HepG2 (cell line): ENCODE data around the gene EFNA2. TPM values are rescaled to one million over a fixed set of nuclear protein-coding genes. Genes with fewer than 3 reads are reported as not detected.
A peak's percentile ranks its signal among the peaks of the same experiment; 100 is the strongest.

Experiments used
- ATAC-seq: fragments of 200-7000 bp; cut with Tn5 transposase; 3 replicates; pipeline ENCODE4 v1.9.1; 2020; ENCODE audit warnings: mild to moderate bottlenecking, moderate library complexity
- BruUV-seq: library from RNA; stranded (reverse); fragments of 400-500 nt; replicated peaks from 2 replicates; lab custom pipeline; 2021; lab: Mats Ljungman, UMichigan
- CTCF ChIA-PET: fragments of 300-600 bp; formaldehyde crosslinking; extraction: SDS; loops from one replicate; lab custom pipeline; 2021; ENCODE audit warnings: low total read pairs, inconsistent platforms, low intra/inter-chr PET ratio; lab: Yijun Ruan, JAX
- POLR2A ChIA-PET: fragments of 350-600 bp; sonication (Branson Sonifier 250); formaldehyde crosslinking; loops from one replicate; lab custom pipeline; 2020; ENCODE audit warnings: antibody characterized with exemption, inconsistent platforms; lab: Yijun Ruan, JAX
- DNase-seq: peaks from one replicate; pipeline ENCODE4 v3.0.0-alpha.2; 2015; ENCODE audit warnings: low spot score
- FAIRE-seq: peaks from 3 replicates; lab custom pipeline; 2011; peaks lifted over from hg19 to GRCh38; lab: Jason Lieb, UNC
- H2AFZ ChIP-seq: one replicate; pipeline ENCODE4 v1.6.1; 2011; ENCODE audit warnings: low read length, inconsistent platforms
- H3K27ac ChIP-seq: fragments of 300-600 bp; 3 replicates; pipeline ENCODE4 v1.8.0; 2011; ENCODE audit warnings: mixed run types, mild to moderate bottlenecking, mixed read lengths, low read length, inconsistent platforms; ENCODE audit not compliant: insufficient read depth; ENCODE audit errors: extremely low read length
- H3K27me3 ChIP-seq, 2 experiments: fragments of 200-600 bp in 1 of 2; 2 replicates in 1 of 2; 3 replicates in 1 of 2; pipeline versions ENCODE4 v1.6.0 to v1.8.0; 2011; ENCODE audit warnings: low read length in 2 of 2, mild to moderate bottlenecking in 2 of 2, moderate library complexity in 2 of 2, inconsistent platforms in 1 of 2; ENCODE audit not compliant: insufficient read depth in 2 of 2, control insufficient read depth in 1 of 2
- H3K36me3 ChIP-seq, 2 experiments: fragments of 200-600 bp in 1 of 2; replicated peaks in 1 of 2; 2 replicates in 1 of 2; 3 replicates in 1 of 2; pipeline versions ENCODE4 v1.5.1 to v1.8.0; 2011; ENCODE audit warnings: low read length in 2 of 2, inconsistent platforms in 1 of 2; ENCODE audit not compliant: insufficient read depth in 2 of 2, control insufficient read depth in 1 of 2
- H3K4me1 ChIP-seq: 2 replicates; pipeline ENCODE4 v1.5.1; 2012; ENCODE audit warnings: low read length, inconsistent platforms; ENCODE audit not compliant: insufficient read depth
- H3K4me2 ChIP-seq: 2 replicates; pipeline ENCODE4 v1.6.0; 2011; ENCODE audit warnings: low read depth, low read length, inconsistent platforms
- H3K4me3 ChIP-seq, 3 experiments: fragments of 200-600 bp in 1 of 3; sonication (generic), shearing (Covaris generic) in 1 of 3; replicated peaks in 1 of 3; 2 replicates each; pipeline ENCODE4 v1.5.1; 2011 to 2016; ENCODE audit warnings: low read length in 3 of 3, inconsistent platforms in 2 of 3, low read depth in 2 of 3, mild to moderate bottlenecking in 2 of 3, control low read depth in 1 of 3, mixed read lengths in 1 of 3; ENCODE audit not compliant: insufficient read depth in 1 of 3
- H3K79me2 ChIP-seq: one replicate; pipeline ENCODE4 v1.6.1; 2011; ENCODE audit warnings: low read length, inconsistent platforms; ENCODE audit not compliant: insufficient read depth
- H3K9ac ChIP-seq: 2 replicates; pipeline ENCODE4 v1.6.0; 2011; ENCODE audit warnings: mild to moderate bottlenecking, low read depth, low read length, inconsistent platforms; ENCODE audit not compliant: insufficient read depth
- H3K9me3 ChIP-seq: 2 replicates; pipeline ENCODE4 v1.5.1; 2012; ENCODE audit warnings: mild to moderate bottlenecking, low read length
- H4K20me1 ChIP-seq: 2 replicates; pipeline ENCODE4 v1.6.0; 2011; ENCODE audit warnings: inconsistent platforms, mild to moderate bottlenecking, low read length, moderate library complexity; ENCODE audit not compliant: insufficient read depth
- AGO1 ChIP-seq: fragments of 200-400 bp; formaldehyde crosslinking; IDR thresholded peaks from 2 replicates; pipeline ENCODE4 v1.6.1; 2017; ENCODE audit warnings: mild to moderate bottlenecking, low read depth, low read length, moderate library complexity; ENCODE audit not compliant: poor library complexity, severe bottlenecking
- FOXC1 ChIP-seq: sonication (generic); formaldehyde crosslinking; IDR thresholded peaks from 2 replicates; pipeline ENCODE4 v1.8.0; 2022; ENCODE audit warnings: mild to moderate bottlenecking, missing genetic modification reagents, borderline replicate concordance
- JUNB ChIP-seq: sonication (generic); formaldehyde crosslinking; IDR thresholded peaks from 2 replicates; pipeline ENCODE4 v1.8.0; 2022; ENCODE audit warnings: missing genetic modification reagents, mild to moderate bottlenecking, borderline replicate concordance
- KDM3A ChIP-seq: IDR thresholded peaks from 2 replicates; pipeline ENCODE4 v1.6.1; 2018; ENCODE audit warnings: low read depth, missing compliant biosample characterization
- POLR2A ChIP-seq, 2 experiments: IDR thresholded peaks; 2 replicates each; pipeline ENCODE4 v1.6.1; 2011; ENCODE audit warnings: low read depth in 2 of 2, low read length in 2 of 2, mild to moderate bottlenecking in 1 of 2, moderate library complexity in 1 of 2; ENCODE audit not compliant: insufficient read depth in 1 of 2
- POLR2AphosphoS2 ChIP-seq: IDR thresholded peaks from 2 replicates; pipeline ENCODE4 v1.6.1; 2011; ENCODE audit warnings: low read depth, low read length, improper control_type of control experiment
- POLR2AphosphoS5 ChIP-seq: IDR thresholded peaks from 2 replicates; pipeline ENCODE4 v1.6.1; 2012; ENCODE audit warnings: low read depth, low read length
- RAD51 ChIP-seq: fragments of 450-650 bp; IDR thresholded peaks from 2 replicates; pipeline ENCODE4 v1.6.1; 2016; ENCODE audit warnings: borderline replicate concordance
- TBL1XR1 ChIP-seq: fragments of 150-350 bp; IDR thresholded peaks from 2 replicates; pipeline ENCODE4 v1.6.1; 2014; ENCODE audit warnings: borderline replicate concordance, low read length; ENCODE audit not compliant: partially characterized antibody
- ZBTB26 ChIP-seq: IDR thresholded peaks from 2 replicates; pipeline ENCODE4 v1.6.1; 2016; ENCODE audit warnings: missing compliant biosample characterization, missing genetic modification reagents, borderline replicate concordance
- ZBTB46 ChIP-seq: sonication (generic); formaldehyde crosslinking; IDR thresholded peaks from 2 replicates; pipeline ENCODE4 v1.4.0; 2020; ENCODE audit warnings: mild to moderate bottlenecking, missing genetic modification reagents, borderline replicate concordance
- ZNF33B ChIP-seq: sonication (generic); formaldehyde crosslinking; IDR thresholded peaks from 2 replicates; pipeline ENCODE4 v1.5.1; 2020; ENCODE audit warnings: mild to moderate bottlenecking, missing genetic modification reagents
- WGBS: methylation state at CpG from one replicate; pipeline ENCODE4 v1.1.6; 2017; ENCODE audit warnings: low lambda C conversion rate; 5-methylcytosine and 5-hydroxymethylcytosine counted together
- in situ Hi-C: cut with HindIII; loops from 2 replicates; pipeline ENCODE4 v1.10.0; 2017; ENCODE audit warnings: low pct_unique_long_range_greater_than_20kb; ENCODE audit not compliant: extremely low pct_ligation_motif_present
- intact Hi-C: fragments of 100-400 bp; cut with micrococcal nuclease; formaldehyde crosslinking; loops from one replicate; pipeline ENCODE4 v1.10.0; 2022; ENCODE audit not compliant: unreplicated experiment
- polyA plus RNA-seq, 8 experiments: library from polyadenylated mRNA; depleted of rRNA in 3 of 8; stranded (reverse) in 7 of 8; unstranded in 1 of 8; fragments of >200 nt; fragmentation: Illumina TruSeq in 4 of 8; extraction: Trizol in 4 of 8; gene quantifications; 2 replicates each; pipeline versions ENCODE4 v1.2.1 to v1.2.3, GENCODE V29; 2011 to 2016; ENCODE audit warnings: low read depth in 4 of 8, missing spikeins in 1 of 8, mixed read lengths in 1 of 8; ENCODE audit not compliant: insufficient read depth in 1 of 8
- total RNA-seq, 5 experiments: library from RNA; depleted of rRNA; stranded (reverse); fragments of >200 nt; fragmentation: Illumina TruSeq; extraction: Trizol; gene quantifications; 2 replicates each; pipeline ENCODE4 v1.2.3, GENCODE V29; 2016; ENCODE audit warnings: low read depth in 1 of 5
- TF ChIP-seq, protein P1 (sequence below): sonication (generic); formaldehyde crosslinking; IDR thresholded peaks from 2 replicates; pipeline ENCODE4 v1.4.0; 2020; ENCODE audit warnings: missing genetic modification reagents, borderline replicate concordance
- TF ChIP-seq, protein P2 (sequence below): sonication (generic); formaldehyde crosslinking; IDR thresholded peaks from 2 replicates; pipeline ENCODE4 v1.5.0; 2020; ENCODE audit warnings: mild to moderate bottlenecking, missing genetic modification reagents, borderline replicate concordance

The EFNA2 gene
- total and polyA plus RNA-seq, 2 of the 13 experiments (the other 11 are each of a cell fraction or from before 2014, with no cell fraction given) = 6.0 to 9.9 TPM

- H3K27me3 ChIP-seq = no peaks in the 10 kb centered on the region
- peak overlapping the region; percentile 79 for H3K4me2 ChIP-seq
- peaks cover 21% of the 10 kb centered on the region for H3K79me2 ChIP-seq
- ATAC-seq = no peak
- peaks cover 18 to 38% of the 10 kb centered on the region in 2 experiments for H3K36me3 ChIP-seq
- TSS peak; percentile 50 for BruUV-seq
- H4K20me1 ChIP-seq = peaks cover 53% of the 10 kb centered on the region; the same call in 1 of the 2 replicates
- H3K9me3 ChIP-seq = no peaks in the 10 kb centered on the region
- peak overlapping the region; percentile 85 for H3K27ac ChIP-seq
- no peak overlapping the region for H2AFZ ChIP-seq
- FAIRE-seq = no peak
- 86% methylated on average over 2 of the region's 8 CpGs for WGBS
- H3K9ac ChIP-seq = peak overlapping the region; percentile 27; the same call in 1 of the 2 replicates
- intact Hi-C loops (no loop called here), in situ Hi-C loops (no loop called here)
- H3K4me1 ChIP-seq = peaks cover 89% of the 10 kb centered on the region
- CTCF ChIA-PET = no interaction called here
- POLR2A ChIA-PET = interaction anchor here (12.8 to 13.7 kb wide), 2 partner anchors 6 to 15 kb away, joined by 464 to 668 read pairs; partner anchors contain the start of genes ATP5F1D and CIRBP
- no peak for DNase-seq
- H3K4me3 ChIP-seq = no peak overlapping the region
- TF ChIP-seq POLR2A (IDR thresholded peaks at IDR 0.05; ENCODE audit: insufficient read depth in 1 of 2, low read depth in 2 of 2, low read length in 2 of 2) (peak in 1 of 2 experiments; percentile 10; a peak in 1 of 4 replicates), POLR2AphosphoS2 (peak; percentile 34; the same call in 1 of the 2 replicates), POLR2AphosphoS5 (peak; percentile 44), AGO1 (no peak), ZNF33B (no peak), ZBTB46 (no peak), KDM3A (no peak), TBL1XR1 (no peak), RAD51 (no peak), JUNB (CRISPR knock-in tag) (no peak), FOXC1 (CRISPR knock-in tag) (no peak), ZBTB26 (CRISPR knock-in tag) (no peak)
- TF ChIP-seq, protein P1, sequence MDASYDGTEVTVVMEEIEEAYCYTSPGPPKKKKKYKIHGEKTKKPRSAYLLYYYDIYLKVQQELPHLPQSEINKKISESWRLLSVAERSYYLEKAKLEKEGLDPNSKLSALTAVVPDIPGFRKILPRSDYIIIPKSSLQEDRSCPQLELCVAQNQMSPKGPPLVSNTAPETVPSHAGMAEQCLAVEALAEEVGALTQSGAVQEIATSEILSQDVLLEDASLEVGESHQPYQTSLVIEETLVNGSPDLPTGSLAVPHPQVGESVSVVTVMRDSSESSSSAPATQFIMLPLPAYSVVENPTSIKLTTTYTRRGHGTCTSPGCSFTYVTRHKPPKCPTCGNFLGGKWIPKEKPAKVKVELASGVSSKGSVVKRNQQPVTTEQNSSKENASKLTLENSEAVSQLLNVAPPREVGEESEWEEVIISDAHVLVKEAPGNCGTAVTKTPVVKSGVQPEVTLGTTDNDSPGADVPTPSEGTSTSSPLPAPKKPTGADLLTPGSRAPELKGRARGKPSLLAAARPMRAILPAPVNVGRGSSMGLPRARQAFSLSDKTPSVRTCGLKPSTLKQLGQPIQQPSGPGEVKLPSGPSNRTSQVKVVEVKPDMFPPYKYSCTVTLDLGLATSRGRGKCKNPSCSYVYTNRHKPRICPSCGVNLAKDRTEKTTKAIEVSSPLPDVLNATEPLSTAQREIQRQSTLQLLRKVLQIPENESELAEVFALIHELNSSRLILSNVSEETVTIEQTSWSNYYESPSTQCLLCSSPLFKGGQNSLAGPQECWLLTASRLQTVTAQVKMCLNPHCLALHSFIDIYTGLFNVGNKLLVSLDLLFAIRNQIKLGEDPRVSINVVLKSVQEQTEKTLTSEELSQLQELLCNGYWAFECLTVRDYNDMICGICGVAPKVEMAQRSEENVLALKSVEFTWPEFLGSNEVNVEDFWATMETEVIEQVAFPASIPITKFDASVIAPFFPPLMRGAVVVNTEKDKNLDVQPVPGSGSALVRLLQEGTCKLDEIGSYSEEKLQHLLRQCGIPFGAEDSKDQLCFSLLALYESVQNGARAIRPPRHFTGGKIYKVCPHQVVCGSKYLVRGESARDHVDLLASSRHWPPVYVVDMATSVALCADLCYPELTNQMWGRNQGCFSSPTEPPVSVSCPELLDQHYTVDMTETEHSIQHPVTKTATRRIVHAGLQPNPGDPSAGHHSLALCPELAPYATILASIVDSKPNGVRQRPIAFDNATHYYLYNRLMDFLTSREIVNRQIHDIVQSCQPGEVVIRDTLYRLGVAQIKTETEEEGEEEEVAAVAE (CRISPR knock-in tag) = no peak
- TF ChIP-seq, protein P2, sequence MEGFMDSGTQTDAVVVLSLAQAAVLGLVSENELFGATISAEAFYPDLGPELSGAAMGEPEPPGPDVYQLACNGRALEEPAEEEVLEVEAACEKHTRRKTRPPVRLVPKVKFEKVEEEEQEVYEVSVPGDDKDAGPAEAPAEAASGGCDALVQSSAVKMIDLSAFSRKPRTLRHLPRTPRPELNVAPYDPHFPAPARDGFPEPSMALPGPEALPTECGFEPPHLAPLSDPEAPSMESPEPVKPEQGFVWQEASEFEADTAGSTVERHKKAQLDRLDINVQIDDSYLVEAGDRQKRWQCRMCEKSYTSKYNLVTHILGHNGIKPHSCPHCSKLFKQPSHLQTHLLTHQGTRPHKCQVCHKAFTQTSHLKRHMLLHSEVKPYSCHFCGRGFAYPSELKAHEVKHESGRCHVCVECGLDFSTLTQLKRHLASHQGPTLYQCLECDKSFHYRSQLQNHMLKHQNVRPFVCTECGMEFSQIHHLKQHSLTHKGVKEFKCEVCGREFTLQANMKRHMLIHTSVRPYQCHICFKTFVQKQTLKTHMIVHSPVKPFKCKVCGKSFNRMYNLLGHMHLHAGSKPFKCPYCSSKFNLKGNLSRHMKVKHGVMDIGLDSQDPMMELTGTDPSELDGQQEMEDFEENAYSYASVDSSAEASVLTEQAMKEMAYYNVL (CRISPR knock-in tag) = no peak
These were observed 27.5 kb upstream of the EFNA2 start for GRCh38 chr19:1258163-1258492.
